Esophagus muscularis mucosa (tissue), 3 donors: ENCODE data around the gene CTNNA1.

Experiments used
- POLR2A ChIP-seq: fragments of 450-650 bp; IDR thresholded peaks from one replicate; pipeline ENCODE4 v1.6.1; 2017; ENCODE audit warnings: antibody characterized with exemption, moderate library complexity, mild to moderate bottlenecking, low read depth
- POLR2AphosphoS5 ChIP-seq, 2 donors: sonication (generic); formaldehyde crosslinking; IDR thresholded peaks; one replicate each; pipeline ENCODE4 v1.6.1; 2017; ENCODE audit warnings: antibody characterized with exemption in 2 of 2
- TF ChIP-seq, protein P1 (sequence below), 3 experiments: fragments of 200-600 bp in 2 of 3; fragments of 450-650 bp in 1 of 3; sonication (generic) in 2 of 3; IDR thresholded peaks; one replicate each; pipeline ENCODE4 v1.5.1; 2017 to 2019; ENCODE audit warnings: antibody characterized with exemption in 3 of 3, mild to moderate bottlenecking in 2 of 3, moderate library complexity in 1 of 3

DNA sequence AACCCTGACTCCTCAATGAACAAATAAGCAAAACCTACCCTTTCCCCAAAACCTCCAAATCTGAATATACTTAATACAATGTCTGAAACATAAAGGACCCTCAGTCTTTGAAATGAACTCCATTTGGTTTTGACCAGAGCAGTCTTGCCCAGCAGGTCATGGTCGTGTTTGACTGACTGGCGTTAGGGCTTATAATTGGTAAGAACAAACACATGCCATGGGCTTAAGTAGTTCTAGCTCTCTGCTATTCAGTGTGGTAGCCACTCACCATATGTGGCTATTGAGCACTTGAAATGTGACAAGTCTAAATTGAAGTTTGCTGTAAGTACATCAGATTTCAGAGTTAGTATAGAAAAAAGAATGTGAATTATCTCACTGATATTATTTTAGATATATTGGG, 79.9 kb downstream of the CTNNA1 start:
- no peak for TF ChIP-seq POLR2AphosphoS5 (IDR thresholded peaks at IDR 0.05)
- TF ChIP-seq POLR2A: no peak
- TF ChIP-seq, protein P1, sequence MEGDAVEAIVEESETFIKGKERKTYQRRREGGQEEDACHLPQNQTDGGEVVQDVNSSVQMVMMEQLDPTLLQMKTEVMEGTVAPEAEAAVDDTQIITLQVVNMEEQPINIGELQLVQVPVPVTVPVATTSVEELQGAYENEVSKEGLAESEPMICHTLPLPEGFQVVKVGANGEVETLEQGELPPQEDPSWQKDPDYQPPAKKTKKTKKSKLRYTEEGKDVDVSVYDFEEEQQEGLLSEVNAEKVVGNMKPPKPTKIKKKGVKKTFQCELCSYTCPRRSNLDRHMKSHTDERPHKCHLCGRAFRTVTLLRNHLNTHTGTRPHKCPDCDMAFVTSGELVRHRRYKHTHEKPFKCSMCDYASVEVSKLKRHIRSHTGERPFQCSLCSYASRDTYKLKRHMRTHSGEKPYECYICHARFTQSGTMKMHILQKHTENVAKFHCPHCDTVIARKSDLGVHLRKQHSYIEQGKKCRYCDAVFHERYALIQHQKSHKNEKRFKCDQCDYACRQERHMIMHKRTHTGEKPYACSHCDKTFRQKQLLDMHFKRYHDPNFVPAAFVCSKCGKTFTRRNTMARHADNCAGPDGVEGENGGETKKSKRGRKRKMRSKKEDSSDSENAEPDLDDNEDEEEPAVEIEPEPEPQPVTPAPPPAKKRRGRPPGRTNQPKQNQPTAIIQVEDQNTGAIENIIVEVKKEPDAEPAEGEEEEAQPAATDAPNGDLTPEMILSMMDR (IDR thresholded peaks at IDR 0.05): no peak
